ENCODE results near the gene BTN3A1.
"Not testable (repeated sequence)": the region's sequence is repeated elsewhere in the genome, so short reads cannot be mapped to it uniquely, and the experiment has no call there.

Gene BTN3A1

GRCh38 chr6:26401987-26402658 lies at the start of gene BTN3A1:
Gene BTN3A1, plus strand, starts transcription at chr6:26402275. Its CDS starts 3,289 bp downstream, at chr6:26405564.
- peak; percentile 74 for DNase-seq

DNA sequence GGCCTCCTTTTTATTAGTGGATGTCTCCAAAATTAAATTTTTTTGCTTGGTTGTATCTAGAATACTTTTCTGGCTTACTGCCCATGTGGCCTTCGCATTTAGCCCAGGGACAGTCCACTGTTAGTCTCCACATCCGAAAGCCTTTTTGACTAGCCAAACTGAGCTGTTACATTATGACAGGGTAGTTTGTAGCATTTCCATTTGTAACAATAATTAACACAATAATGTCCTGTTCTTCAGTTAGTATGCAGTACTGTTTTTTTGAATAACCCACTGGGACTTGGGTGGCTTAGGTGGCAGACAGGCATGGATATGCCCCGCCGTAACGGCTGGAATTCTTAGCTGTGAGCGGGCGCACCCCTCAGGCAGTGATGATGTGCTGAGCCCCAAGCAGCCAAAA lies 49.8 kb upstream of the BTN3A1 start:
- no peak for DNase-seq

GRCh38 chr6:26354162-26354561 lies 47.9 kb upstream of the BTN3A1 start:
- DNase-seq: no peak

GRCh38 chr6:26355366-26355765 lies 46.7 kb upstream of the BTN3A1 start:
- DNase-seq: no peak

- DNase-seq: not testable (repeated sequence)
Observed at GRCh38 chr6:26357543-26357942, 44.5 kb upstream of the BTN3A1 start.

DNA sequence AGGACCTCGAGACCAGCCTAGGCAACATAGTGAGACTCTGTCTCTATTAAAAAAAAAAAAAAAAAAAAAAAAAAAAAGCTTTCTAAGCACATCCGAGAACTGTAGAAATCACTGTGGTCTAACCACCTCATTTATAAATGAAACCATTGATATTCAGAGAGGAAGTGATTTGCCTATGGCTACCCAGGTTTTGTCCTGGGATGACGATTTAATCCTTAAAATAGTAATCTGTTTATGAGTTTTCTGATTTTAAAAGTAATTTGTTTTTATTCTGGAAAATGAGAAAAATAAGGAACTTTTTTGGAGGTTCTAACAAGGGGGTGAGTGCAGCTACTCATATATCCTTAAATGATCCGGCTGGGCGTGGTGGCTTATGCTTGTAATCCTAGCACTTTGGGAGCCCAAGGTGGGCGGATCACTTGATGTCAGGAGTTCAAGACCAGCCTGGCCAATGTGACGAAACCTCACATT lies 43.5 kb upstream of the BTN3A1 start:
- no peak for DNase-seq

- no peak for DNase-seq
Observed at GRCh38 chr6:26359765-26360164, 42.3 kb upstream of the BTN3A1 start.

- no peak for DNase-seq
Observed at GRCh38 chr6:26360451-26361416, 41.3 kb upstream of the BTN3A1 start.

- DNase-seq: no peak
Observed at GRCh38 chr6:26361544-26361943, 40.5 kb upstream of the BTN3A1 start.

DNA sequence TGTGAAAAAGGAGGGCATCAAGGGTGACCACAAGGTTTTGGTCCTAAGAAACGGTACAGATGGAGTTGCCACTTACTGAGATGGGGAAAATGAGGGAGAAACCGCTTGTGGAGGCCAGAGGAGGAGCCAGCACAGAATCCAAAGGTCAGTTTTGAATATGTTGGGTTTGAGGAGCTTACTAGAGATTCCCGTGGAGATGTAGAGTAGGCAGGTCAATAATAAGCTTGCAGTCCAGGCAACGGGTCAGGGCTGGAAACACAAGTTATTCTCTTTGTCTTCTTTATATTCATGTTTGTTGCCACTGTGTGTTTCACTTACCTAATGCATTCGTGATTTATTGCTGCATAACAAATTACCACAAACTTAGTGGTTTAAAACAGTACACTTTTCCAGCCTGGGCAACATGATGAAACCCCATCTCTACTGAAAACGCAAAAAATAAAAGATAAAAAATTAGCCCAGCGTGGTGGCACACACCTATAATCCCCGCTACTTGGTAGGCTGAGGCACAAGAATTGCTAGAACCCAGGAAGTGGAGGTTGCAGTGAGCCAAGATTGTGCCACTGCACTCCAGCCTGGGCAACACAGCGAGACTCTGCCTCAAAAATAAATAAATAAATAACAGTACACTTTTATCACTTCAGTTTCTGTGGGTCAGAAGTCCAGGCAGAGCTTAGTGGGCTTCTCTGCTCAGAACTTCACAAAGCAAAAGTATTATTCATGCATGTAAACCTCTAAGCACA lies 39.8 kb upstream of the BTN3A1 start:
- DNase-seq: no peak

- no peak for DNase-seq
Observed at GRCh38 chr6:26362836-26363220, 39.2 kb upstream of the BTN3A1 start.

GRCh38 chr6:26363882-26364701 lies 38.0 kb upstream of the BTN3A1 start:
- no peak for DNase-seq

GRCh38 chr6:26365633-26365995 lies 36.5 kb upstream of the BTN3A1 start:
- no peak for DNase-seq

- no peak for DNase-seq
Observed at GRCh38 chr6:26366504-26366903, 35.6 kb upstream of the BTN3A1 start.

GRCh38 chr6:26367114-26367513 lies 35.0 kb upstream of the BTN3A1 start:
- no peak for DNase-seq

- DNase-seq: not testable (repeated sequence)
Observed at GRCh38 chr6:26371813-26372212, 30.3 kb upstream of the BTN3A1 start.

DNA sequence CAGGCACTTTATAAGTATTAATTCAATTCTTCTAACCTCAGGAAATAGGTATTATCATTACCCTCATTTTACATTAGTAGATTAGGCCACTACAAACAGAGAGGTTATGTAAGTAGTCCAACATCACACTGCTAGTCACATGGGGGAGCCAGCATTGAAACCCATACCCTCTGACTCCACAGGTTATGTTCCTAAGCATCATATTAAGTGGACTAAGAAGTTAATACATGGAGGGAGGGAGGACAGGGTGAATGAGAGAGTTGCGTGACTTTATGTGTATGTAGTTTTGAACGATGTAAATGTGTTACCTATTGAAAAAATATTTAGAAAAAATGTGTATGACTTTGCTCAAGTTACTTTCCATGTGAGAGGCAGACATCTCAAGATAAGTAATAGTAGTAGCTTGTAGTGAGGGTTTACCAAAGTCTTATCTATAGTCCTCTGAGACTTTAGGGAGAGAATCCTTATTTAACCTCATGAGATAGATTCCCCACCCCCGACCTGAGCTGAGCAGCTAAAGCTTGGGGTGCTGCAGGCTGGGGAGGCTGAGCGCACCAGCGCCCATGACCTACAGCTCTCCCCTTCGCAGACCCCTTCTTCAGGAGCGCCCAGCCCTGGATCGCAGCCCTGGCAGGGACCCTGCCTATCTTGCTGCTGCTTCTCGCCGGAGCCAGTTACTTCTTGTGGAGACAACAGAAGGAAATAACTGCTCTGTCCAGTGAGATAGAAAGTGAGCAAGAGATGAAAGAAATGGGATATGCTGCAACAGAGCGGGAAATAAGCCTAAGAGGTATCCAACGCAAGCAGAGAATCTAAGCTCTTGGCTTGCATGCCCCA lies 29.5 kb upstream of the BTN3A1 start:
- DNase-seq: no peak

DNA sequence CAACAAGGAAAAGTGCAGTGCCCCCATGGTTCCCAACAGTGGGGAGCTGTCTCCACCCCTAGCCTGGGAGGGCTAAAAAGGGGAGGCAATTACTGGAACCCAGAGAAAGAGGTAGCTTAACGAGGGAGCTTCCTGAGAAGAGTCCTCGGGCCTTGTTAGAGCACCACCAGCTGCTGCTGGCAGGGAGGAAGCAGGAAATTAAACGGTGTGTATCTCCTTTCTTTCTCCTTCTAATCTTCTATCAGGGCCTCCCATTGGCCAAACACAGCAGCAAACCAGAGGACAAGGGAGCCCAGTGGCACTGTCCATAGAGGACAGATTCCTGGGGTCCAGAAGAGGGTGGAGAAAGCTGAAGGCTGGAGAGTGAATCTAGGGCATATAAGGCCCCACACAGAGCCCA lies 26.8 kb upstream of the BTN3A1 start:
- no peak for DNase-seq

DNA sequence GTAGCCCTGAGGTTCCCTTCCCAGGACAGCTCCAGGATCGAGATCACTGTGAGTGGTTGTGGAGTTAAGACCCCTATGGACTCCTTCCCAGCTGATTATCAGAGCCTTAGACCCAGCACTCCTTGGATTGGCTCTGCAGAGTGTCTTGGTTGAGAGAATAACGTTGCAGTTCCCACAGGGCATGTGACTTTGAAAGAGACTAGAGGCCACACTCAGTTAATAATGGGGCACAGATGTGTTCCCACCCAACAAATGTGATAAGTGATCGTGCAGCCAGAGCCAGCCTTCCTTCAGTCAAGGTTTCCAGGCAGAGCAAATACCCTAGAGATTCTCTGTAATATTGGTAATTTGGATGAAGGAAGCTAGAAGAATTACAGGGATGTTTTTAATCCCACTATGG lies 24.4 kb upstream of the BTN3A1 start:
- DNase-seq: no peak

- not testable (repeated sequence) for DNase-seq
Observed at GRCh38 chr6:26378143-26378542, 23.9 kb upstream of the BTN3A1 start.

DNA sequence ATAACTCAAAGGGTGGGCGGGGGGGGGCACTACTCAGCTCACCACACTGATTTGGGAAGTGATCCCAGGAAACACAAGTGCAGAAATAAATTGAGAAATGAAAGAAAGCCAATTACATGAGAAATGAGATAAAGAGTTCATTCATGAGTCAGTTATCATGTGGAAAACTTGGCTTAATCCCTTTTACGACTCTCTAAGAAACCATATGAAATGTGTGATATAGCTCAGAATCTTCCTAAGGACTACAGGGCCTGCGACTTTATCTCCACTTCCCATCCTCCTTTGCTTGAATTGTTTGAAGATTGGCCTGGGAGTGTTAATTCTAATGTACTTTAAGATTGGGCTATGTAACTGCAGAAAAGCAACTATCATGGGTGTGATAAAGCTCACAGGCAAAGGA lies 22.8 kb upstream of the BTN3A1 start:
- no peak for DNase-seq

GRCh38 chr6:26379740-26380139 lies 22.3 kb upstream of the BTN3A1 start:
- DNase-seq: no peak
